HepG2 (cell line): Measurements from ENCODE around the gene WDR87. TPM values are rescaled to one million over a fixed set of nuclear protein-coding genes. Genes with fewer than 3 reads are reported as not detected.
A peak's percentile ranks its signal among the peaks of the same experiment; 100 is the strongest.

Source experiments
- AGO2 ChIP-seq: fragments of 200-400 bp; formaldehyde crosslinking; optimal IDR thresholded peaks from 2 replicates; pipeline ENCODE3; 2017; ENCODE audit warnings: mild to moderate bottlenecking, low read depth, low read length, moderate library complexity
- BRD4 ChIP-seq: sonication (generic); formaldehyde crosslinking; IDR thresholded peaks from 2 replicates; pipeline ENCODE4 v1.4.0; 2020; ENCODE audit warnings: missing genetic modification reagents
- CEBPG ChIP-seq: IDR thresholded peaks from 2 replicates; pipeline ENCODE4 v1.6.1; 2016
- EP300 ChIP-seq, 3 experiments: sonication (generic) in 1 of 3; formaldehyde crosslinking in 1 of 3; IDR thresholded peaks; 2 replicates each; pipeline versions ENCODE4 v1.5.1 to v1.6.1; 2011 to 2020; ENCODE audit warnings: low read depth in 2 of 3, low read length in 2 of 3, borderline replicate concordance in 1 of 3, improper control_type of control experiment in 1 of 3, mild to moderate bottlenecking in 1 of 3, missing genetic modification reagents in 1 of 3, moderate library complexity in 1 of 3
- FOXK2 ChIP-seq: fragments of 450-650 bp; IDR thresholded peaks from 2 replicates; pipeline ENCODE4 v1.6.1; 2016
- GTF2F1 ChIP-seq: fragments of 150-350 bp; IDR thresholded peaks from 2 replicates; pipeline ENCODE4 v1.6.1; 2014; ENCODE audit warnings: low read length
- HHEX ChIP-seq: IDR thresholded peaks from 2 replicates; pipeline ENCODE4 v1.6.1; 2016; ENCODE audit warnings: control low read depth
- HNRNPH1 ChIP-seq: fragments of 200-400 bp; formaldehyde crosslinking; optimal IDR thresholded peaks from 2 replicates; pipeline ENCODE3; 2017; ENCODE audit warnings: mild to moderate bottlenecking, low read depth, low read length
- HOXA3 ChIP-seq: sonication (generic); formaldehyde crosslinking; IDR thresholded peaks from 2 replicates; pipeline ENCODE4 v1.5.0; 2020; ENCODE audit warnings: missing genetic modification reagents
- KLF16 ChIP-seq, 2 experiments: sonication (generic) in 1 of 2; formaldehyde crosslinking in 1 of 2; IDR thresholded peaks; 2 replicates each; pipeline versions ENCODE4 v1.6.1 to v1.8.0; 2016 to 2023; ENCODE audit warnings: missing genetic modification reagents in 2 of 2, missing compliant biosample characterization in 1 of 2
- RAD51 ChIP-seq: fragments of 450-650 bp; IDR thresholded peaks from 2 replicates; pipeline ENCODE4 v1.6.1; 2016; ENCODE audit warnings: borderline replicate concordance
- RFX3 ChIP-seq: IDR thresholded peaks from 2 replicates; pipeline ENCODE4 v1.6.1; 2016; ENCODE audit warnings: missing biosample characterization, missing genetic modification reagents
- SAFB2 ChIP-seq: sonication (generic); formaldehyde crosslinking; IDR thresholded peaks from 2 replicates; pipeline ENCODE4 v1.5.1; 2020; ENCODE audit warnings: missing genetic modification reagents, low read depth, mild to moderate bottlenecking, borderline replicate concordance
- SOX13 ChIP-seq, 3 experiments: fragments of 450-650 bp in 1 of 3; sonication (generic) in 1 of 3; formaldehyde crosslinking in 1 of 3; IDR thresholded peaks in 2 of 3; conservative IDR thresholded peaks in 1 of 3; 2 replicates each; pipeline versions ENCODE4 v1.5.0 to v1.6.1; 2016 to 2020; ENCODE audit warnings: antibody characterized with exemption in 1 of 3, mild to moderate bottlenecking in 1 of 3, missing compliant biosample characterization in 1 of 3, missing genetic modification reagents in 1 of 3, moderate library complexity in 1 of 3
- SP4 ChIP-seq: sonication (generic); formaldehyde crosslinking; IDR thresholded peaks from 2 replicates; pipeline ENCODE4 v1.8.1; 2023; ENCODE audit warnings: mild to moderate bottlenecking, missing genetic modification reagents
- SUZ12 ChIP-seq: fragments of 150-350 bp; IDR thresholded peaks from 2 replicates; pipeline ENCODE4 v1.6.1; 2014; ENCODE audit warnings: low read depth, low read length
- TEAD3 ChIP-seq: optimal IDR thresholded peaks from 2 replicates; pipeline ENCODE3; 2016; ENCODE audit warnings: borderline replicate concordance
- TOE1 ChIP-seq: sonication (generic); formaldehyde crosslinking; IDR thresholded peaks from 2 replicates; pipeline ENCODE4 v1.4.0; 2020; ENCODE audit warnings: mild to moderate bottlenecking, missing genetic modification reagents
- ZFP36L1 ChIP-seq: sonication (generic); formaldehyde crosslinking; IDR thresholded peaks from 2 replicates; pipeline ENCODE4 v1.8.0; 2022; ENCODE audit warnings: mild to moderate bottlenecking, missing genetic modification reagents, moderate library complexity
- ZNF468 ChIP-seq: sonication (generic); formaldehyde crosslinking; IDR thresholded peaks from 2 replicates; pipeline ENCODE4 v1.8.0; 2022; ENCODE audit warnings: mild to moderate bottlenecking, moderate library complexity, missing genetic modification reagents
- ZNF496 ChIP-seq: sonication (generic); formaldehyde crosslinking; IDR thresholded peaks from 2 replicates; pipeline ENCODE4 v1.8.1; 2023; ENCODE audit warnings: mild to moderate bottlenecking, moderate library complexity, missing genetic modification reagents; ENCODE audit not compliant: insufficient replicate concordance
- ZNF607 ChIP-seq: sonication (generic); formaldehyde crosslinking; IDR thresholded peaks from 2 replicates; pipeline ENCODE4 v1.5.1; 2020; ENCODE audit warnings: missing genetic modification reagents, mild to moderate bottlenecking, borderline replicate concordance
- ZSCAN30 ChIP-seq: sonication (generic); formaldehyde crosslinking; IDR thresholded peaks from 2 replicates; pipeline ENCODE4 v1.5.0; 2020; ENCODE audit warnings: mild to moderate bottlenecking, missing genetic modification reagents
- polyA plus RNA-seq, 8 experiments: library from polyadenylated mRNA; depleted of rRNA in 3 of 8; stranded (reverse) in 7 of 8; unstranded in 1 of 8; fragments of >200 nt; fragmentation: Illumina TruSeq in 4 of 8; extraction: Trizol in 4 of 8; gene quantifications; 2 replicates each; pipeline versions ENCODE4 v1.2.1 to v1.2.3, GENCODE V29; 2011 to 2016; ENCODE audit warnings: low read depth in 4 of 8, missing spikeins in 1 of 8, mixed read lengths in 1 of 8; ENCODE audit not compliant: insufficient read depth in 1 of 8
- total RNA-seq, 5 experiments: library from RNA; depleted of rRNA; stranded (reverse); fragments of >200 nt; fragmentation: Illumina TruSeq; extraction: Trizol; gene quantifications; 2 replicates each; pipeline ENCODE4 v1.2.3, GENCODE V29; 2016; ENCODE audit warnings: low read depth in 1 of 5
- TF ChIP-seq, protein P1 (sequence below): sonication (generic); IDR thresholded peaks from 2 replicates; pipeline ENCODE4 v1.6.1; 2016; ENCODE audit warnings: low read depth, borderline replicate concordance
- TF ChIP-seq, protein P2 (sequence below): sonication (generic); formaldehyde crosslinking; IDR thresholded peaks from 2 replicates; pipeline ENCODE4 v1.4.0; 2020; ENCODE audit warnings: missing genetic modification reagents
- TF ChIP-seq, protein P3 (sequence below): sonication (generic); formaldehyde crosslinking; IDR thresholded peaks from 2 replicates; pipeline ENCODE4 v1.9.0; 2021; ENCODE audit warnings: missing genetic modification reagents, borderline replicate concordance

The WDR87 gene
- total and polyA plus RNA-seq, 2 of the 13 experiments (the other 11 are each of a cell fraction or from before 2014, with no cell fraction given) = not detected

DNA sequence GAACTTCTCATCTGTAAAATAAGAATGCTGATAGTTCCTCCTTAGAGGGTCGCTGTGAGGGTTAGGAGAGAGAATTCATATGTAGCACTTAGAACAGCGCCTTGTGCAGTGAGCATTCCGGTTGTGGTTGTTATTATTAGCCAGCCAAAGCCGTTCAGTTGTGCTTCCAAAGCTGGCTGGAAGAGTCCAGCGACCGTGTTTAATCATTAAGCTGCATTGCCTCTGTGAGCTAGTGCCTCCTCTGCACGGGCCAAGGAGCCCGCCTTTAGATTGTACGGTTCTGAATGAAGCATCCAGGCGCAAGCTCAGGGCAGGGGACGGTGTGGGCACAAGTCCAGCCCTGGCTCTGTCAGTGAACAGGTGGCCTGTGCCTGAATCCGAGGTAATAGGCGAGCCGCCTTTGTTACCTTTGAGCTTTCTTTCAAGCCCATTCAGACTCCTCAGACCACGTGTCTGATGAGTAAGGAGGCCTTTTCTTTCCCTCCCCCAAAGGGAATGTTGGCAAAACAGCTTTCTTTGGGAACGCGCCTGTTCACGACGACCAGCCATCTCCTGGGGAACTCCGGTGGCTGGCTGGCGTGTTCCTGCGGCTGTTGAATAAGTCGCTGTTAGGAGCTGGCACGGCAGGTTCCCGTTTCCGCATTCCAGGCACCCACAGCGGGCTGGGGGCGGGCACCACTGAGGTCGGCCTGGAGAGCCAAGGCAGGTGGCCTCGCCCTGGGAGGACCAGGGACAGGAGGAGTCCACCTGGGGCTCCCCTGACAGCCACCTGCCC lies 25.7 kb upstream of the WDR87 start (continued):
- TF ChIP-seq HHEX (CRISPR knock-in tag) = no peak
- no peak for TF ChIP-seq GTF2F1
- no peak; the same call in 1 of the 2 replicates for TF ChIP-seq HOXA3
- TF ChIP-seq, protein P1, sequence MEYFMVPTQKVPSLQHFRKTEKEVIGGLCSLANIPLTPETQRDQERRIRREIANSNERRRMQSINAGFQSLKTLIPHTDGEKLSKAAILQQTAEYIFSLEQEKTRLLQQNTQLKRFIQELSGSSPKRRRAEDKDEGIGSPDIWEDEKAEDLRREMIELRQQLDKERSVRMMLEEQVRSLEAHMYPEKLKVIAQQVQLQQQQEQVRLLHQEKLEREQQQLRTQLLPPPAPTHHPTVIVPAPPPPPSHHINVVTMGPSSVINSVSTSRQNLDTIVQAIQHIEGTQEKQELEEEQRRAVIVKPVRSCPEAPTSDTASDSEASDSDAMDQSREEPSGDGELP = peak; percentile 38; the same call in 1 of the 2 replicates
- no peak for TF ChIP-seq TOE1 (CRISPR knock-in tag)
- TF ChIP-seq SOX13 (IDR thresholded peaks at IDR 0.05) = no peak
- 0 out of 4 replicates have a peak, but pooled peaks of 1 of the 2 experiments have one; percentile 26 for TF ChIP-seq SOX13 (CRISPR knock-in tag; conservative IDR thresholded peaks at IDR 0.05 in 1 of 2, IDR thresholded peaks at IDR 0.05 in 1 of 2)
- TF ChIP-seq EP300 (IDR thresholded peaks at IDR 0.05; ENCODE audit: low read depth in 2 of 2, low read length in 2 of 2) = 0 out of 4 replicates have a peak, but pooled peaks of 1 of the 2 experiments have one; percentile 46
- peak; percentile 34; the same call in 1 of the 2 replicates for TF ChIP-seq EP300 (CRISPR knock-in tag; IDR thresholded peaks at IDR 0.05; ENCODE audit: borderline replicate concordance)
- TF ChIP-seq ZFP36L1 (CRISPR knock-in tag) = 0 out of 2 replicates have a peak, but pooled peaks have one; percentile 55
- TF ChIP-seq, protein P2, sequence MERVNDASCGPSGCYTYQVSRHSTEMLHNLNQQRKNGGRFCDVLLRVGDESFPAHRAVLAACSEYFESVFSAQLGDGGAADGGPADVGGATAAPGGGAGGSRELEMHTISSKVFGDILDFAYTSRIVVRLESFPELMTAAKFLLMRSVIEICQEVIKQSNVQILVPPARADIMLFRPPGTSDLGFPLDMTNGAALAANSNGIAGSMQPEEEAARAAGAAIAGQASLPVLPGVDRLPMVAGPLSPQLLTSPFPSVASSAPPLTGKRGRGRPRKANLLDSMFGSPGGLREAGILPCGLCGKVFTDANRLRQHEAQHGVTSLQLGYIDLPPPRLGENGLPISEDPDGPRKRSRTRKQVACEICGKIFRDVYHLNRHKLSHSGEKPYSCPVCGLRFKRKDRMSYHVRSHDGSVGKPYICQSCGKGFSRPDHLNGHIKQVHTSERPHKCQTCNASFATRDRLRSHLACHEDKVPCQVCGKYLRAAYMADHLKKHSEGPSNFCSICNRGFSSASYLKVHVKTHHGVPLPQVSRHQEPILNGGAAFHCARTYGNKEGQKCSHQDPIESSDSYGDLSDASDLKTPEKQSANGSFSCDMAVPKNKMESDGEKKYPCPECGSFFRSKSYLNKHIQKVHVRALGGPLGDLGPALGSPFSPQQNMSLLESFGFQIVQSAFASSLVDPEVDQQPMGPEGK = peak; percentile 80
- TF ChIP-seq SUZ12 = no peak
- TF ChIP-seq, protein P3, sequence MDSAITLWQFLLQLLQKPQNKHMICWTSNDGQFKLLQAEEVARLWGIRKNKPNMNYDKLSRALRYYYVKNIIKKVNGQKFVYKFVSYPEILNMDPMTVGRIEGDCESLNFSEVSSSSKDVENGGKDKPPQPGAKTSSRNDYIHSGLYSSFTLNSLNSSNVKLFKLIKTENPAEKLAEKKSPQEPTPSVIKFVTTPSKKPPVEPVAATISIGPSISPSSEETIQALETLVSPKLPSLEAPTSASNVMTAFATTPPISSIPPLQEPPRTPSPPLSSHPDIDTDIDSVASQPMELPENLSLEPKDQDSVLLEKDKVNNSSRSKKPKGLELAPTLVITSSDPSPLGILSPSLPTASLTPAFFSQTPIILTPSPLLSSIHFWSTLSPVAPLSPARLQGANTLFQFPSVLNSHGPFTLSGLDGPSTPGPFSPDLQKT (CRISPR knock-in tag) = no peak
- TF ChIP-seq RFX3 (CRISPR knock-in tag) = no peak
- TF ChIP-seq HNRNPH1 = no peak
- peak; percentile 30 for TF ChIP-seq AGO2
- no peak for TF ChIP-seq SAFB2 (CRISPR knock-in tag)
- TF ChIP-seq ZSCAN30 = no peak
- TF ChIP-seq ZNF496 (CRISPR knock-in tag) = no peak
- TF ChIP-seq ZNF468 (CRISPR knock-in tag) = no peak
- no peak for TF ChIP-seq FOXK2
- TF ChIP-seq RAD51 = no peak
- 0 out of 4 replicates have a peak, but pooled peaks of 1 of the 2 experiments have one; percentile 24 for TF ChIP-seq KLF16 (CRISPR knock-in tag; IDR thresholded peaks at IDR 0.05)
- TF ChIP-seq ZNF607 (CRISPR knock-in tag) = no peak
- TF ChIP-seq BRD4 (CRISPR knock-in tag) = no peak
- no peak for TF ChIP-seq SP4
- TF ChIP-seq TEAD3 (CRISPR knock-in tag) = peak; percentile 100
- TF ChIP-seq CEBPG (CRISPR knock-in tag) = no peak
